GM12874 (cell line): ENCODE data around the gene OPN1SW.

Experiments used
- TF ChIP-seq, protein P1 (sequence below): IDR thresholded peaks from 2 replicates; pipeline ENCODE4 v1.5.1; 2011; ENCODE audit warnings: low read depth, mild to moderate bottlenecking, control low read depth, low read length, moderate library complexity; ENCODE audit not compliant: insufficient read depth

The OPN1SW gene

DNA sequence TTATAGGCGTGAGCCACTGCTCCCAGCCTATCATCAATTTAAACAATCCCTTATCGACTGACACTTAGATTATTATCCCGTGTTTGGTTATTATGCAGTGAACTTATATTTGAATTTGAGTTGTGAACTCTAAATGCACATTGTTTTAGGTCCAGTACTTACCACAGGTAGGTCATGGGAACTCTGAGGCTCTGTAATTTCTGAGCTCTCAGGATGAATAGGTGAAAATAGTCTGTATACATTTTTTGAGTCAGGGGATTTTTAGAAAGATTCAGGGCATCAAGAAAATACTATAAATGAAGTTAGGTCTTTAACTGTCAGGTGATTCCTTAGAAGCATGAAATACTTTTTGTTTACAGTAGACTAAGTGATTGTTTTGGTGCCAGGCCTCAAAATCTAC lies 25.0 kb upstream of the OPN1SW start:
- TF ChIP-seq, protein P1, sequence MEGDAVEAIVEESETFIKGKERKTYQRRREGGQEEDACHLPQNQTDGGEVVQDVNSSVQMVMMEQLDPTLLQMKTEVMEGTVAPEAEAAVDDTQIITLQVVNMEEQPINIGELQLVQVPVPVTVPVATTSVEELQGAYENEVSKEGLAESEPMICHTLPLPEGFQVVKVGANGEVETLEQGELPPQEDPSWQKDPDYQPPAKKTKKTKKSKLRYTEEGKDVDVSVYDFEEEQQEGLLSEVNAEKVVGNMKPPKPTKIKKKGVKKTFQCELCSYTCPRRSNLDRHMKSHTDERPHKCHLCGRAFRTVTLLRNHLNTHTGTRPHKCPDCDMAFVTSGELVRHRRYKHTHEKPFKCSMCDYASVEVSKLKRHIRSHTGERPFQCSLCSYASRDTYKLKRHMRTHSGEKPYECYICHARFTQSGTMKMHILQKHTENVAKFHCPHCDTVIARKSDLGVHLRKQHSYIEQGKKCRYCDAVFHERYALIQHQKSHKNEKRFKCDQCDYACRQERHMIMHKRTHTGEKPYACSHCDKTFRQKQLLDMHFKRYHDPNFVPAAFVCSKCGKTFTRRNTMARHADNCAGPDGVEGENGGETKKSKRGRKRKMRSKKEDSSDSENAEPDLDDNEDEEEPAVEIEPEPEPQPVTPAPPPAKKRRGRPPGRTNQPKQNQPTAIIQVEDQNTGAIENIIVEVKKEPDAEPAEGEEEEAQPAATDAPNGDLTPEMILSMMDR = no peak

DNA sequence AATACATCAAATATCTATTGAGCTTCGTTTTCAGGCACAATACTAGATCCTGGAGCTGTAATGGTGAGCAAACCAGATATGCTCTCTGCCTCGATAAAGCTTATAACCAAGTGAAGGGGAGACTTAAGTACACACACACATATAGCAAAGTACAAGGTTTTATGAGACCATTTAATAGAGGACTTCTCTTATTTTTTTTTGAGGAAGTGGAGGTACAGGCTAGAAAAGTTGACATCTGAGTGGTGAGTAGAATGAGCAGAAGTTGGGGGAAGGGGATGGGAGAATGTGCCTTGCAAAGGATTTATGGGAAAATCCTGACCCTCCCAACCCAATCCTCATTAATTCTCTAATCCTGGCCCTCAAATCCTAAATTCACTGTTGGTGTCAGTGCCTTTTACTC lies 23.9 kb upstream of the OPN1SW start:
- TF ChIP-seq, protein P1 = no peak

DNA sequence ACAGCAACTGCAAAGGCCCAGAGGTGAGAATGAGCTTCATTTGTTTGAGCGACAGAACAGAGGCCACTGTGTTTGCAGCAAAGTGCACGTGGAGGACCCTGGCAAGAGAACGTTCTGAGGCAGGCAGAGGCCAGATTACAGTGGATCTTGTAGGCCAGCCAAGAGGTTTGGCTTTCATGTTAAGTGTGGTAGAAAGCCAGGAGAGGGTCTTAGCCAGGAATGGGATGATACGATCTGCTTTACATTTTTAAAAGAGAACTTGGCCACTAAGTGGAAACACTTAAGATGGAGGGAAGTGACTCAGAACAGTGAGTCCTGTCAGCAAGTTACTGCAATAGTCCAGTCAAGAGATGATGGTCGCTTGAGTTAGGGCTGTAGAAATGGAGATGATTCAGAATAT lies 20.7 kb upstream of the OPN1SW start:
- TF ChIP-seq, protein P1 = no peak

DNA sequence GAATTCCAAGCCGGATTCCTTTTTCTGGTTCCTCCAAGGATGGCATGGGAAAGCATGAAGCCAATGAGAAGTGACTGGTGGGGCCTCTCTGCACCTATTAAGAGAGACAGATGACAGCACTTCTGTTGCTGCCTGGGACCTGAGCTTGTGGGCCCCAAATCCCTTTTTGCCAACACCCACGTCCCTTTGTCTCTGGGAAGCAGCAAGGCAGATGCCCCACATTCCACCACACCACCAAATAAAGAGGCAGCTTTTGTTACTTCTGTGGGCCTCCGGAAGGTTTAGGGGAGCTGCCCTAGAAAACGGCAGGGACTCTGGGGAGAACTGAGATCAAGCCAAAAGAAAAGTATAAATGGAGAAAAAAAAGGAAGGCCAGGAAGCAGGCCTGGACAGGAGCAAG lies 19.5 kb upstream of the OPN1SW start:
- TF ChIP-seq, protein P1 = no peak

DNA sequence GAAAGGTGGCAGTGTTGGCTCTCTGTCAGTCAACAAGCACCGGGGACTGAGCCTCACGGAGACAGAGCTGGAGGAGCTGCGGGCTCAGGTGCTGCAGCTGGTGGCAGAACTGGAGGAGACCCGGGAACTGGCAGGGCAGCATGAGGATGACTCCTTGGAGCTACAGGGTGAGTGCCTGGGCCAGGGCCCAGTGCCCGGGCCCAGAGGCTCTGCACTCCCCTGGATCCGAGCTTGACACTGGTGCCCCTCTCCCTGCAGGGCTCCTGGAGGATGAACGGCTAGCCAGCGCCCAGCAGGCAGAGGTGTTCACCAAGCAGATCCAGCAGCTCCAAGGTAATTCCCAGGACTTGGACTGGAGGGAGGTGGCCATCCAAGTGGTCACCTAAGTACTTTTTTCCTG lies 18.8 kb upstream of the OPN1SW start:
- TF ChIP-seq, protein P1 = no peak

DNA sequence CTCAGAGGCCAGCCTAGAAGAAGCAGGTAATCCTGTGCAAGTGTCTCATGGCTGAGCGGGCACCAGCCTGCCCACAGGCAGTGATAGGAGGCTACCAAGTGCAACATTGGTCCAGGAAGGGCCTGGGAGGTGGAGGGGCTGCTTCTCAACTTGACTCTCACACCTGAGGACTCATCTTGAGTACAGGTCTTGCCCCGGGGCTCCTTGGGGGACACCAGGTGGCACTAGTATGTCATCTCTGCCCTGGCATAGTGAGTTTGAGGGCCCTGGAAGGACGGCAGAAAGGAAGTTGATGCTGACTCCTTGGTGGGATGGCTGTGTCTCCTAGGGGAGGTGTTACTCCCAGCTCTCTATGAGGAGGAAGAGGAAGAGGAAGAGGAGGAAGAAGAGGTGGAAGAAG lies 18.4 kb upstream of the OPN1SW start:
- TF ChIP-seq, protein P1 = peak; percentile 32; the same call in 1 of the 2 replicates

DNA sequence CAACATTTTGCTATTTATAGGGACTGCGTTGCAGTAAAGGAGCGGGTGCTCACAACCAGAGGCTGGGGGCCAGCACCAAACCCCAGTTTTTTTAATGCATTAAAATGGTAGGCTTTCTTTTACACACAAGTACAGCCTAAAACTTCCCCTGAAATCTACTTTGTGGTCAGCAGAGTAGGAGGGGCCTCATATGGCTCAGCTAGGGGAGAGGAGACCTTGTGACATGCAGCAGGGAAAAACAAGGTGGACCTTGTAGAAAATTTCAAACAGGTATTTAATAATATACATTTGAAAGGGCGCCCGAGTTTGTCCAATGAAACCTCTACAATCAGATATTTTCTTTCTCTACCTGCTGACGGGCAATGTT lies 17.6 kb upstream of the OPN1SW start:
- TF ChIP-seq, protein P1 = no peak
